Keratinocyte (primary cell): Measurements from ENCODE around the gene CYP11A1. TPM values are rescaled to one million over a fixed set of nuclear protein-coding genes. Genes with fewer than 3 reads are reported as not detected.

Experiments used
- DNase-seq: peaks from one replicate; pipeline ENCODE4 v3.0.0-alpha.2; 2011; ENCODE audit warnings: low read depth, missing footprints, low spot score
- FAIRE-seq: peaks from 2 replicates; lab custom pipeline; 2011; peaks lifted over from hg19 to GRCh38; lab: Jason Lieb, UNC
- H2AFZ ChIP-seq: 2 replicates; pipeline ENCODE4 v1.6.0; 2012; ENCODE audit warnings: low read length, control low read depth, inconsistent platforms; ENCODE audit not compliant: control insufficient read depth
- H3K27ac ChIP-seq: 2 replicates; pipeline ENCODE4 v1.5.1; 2011; ENCODE audit warnings: low read length; ENCODE audit not compliant: control insufficient read depth, insufficient read depth
- H3K27me3 ChIP-seq: 3 replicates; pipeline ENCODE4 v1.6.0; 2011; ENCODE audit warnings: low read length; ENCODE audit not compliant: control insufficient read depth, insufficient read depth; ENCODE audit errors: extremely low read depth
- H3K36me3 ChIP-seq, 2 experiments: 2 replicates in 1 of 2; 3 replicates in 1 of 2; pipeline ENCODE4 v1.5.1; 2011; ENCODE audit warnings: low read length in 2 of 2, mild to moderate bottlenecking in 1 of 2; ENCODE audit not compliant: control insufficient read depth in 2 of 2, insufficient read depth in 2 of 2; ENCODE audit errors: extremely low read depth in 1 of 2
- H3K4me1 ChIP-seq: 3 replicates; pipeline ENCODE4 v1.5.1; 2011; ENCODE audit warnings: low read length; ENCODE audit not compliant: control insufficient read depth, insufficient read depth; ENCODE audit errors: extremely low read depth
- H3K4me2 ChIP-seq: 3 replicates; pipeline ENCODE4 v1.6.0; 2011; ENCODE audit warnings: low read depth, low read length; ENCODE audit not compliant: control insufficient read depth, insufficient read depth; ENCODE audit errors: extremely low read depth
- H3K4me3 ChIP-seq, 3 experiments: fragments of 200-600 bp in 1 of 3; sonication (generic) in 1 of 3; 2 replicates in 2 of 3; 3 replicates in 1 of 3; pipeline ENCODE4 v1.5.1; 2011 to 2016; ENCODE audit warnings: low read length in 3 of 3, mild to moderate bottlenecking in 3 of 3, control low read depth in 2 of 3, inconsistent platforms in 1 of 3, low read depth in 1 of 3, mixed read lengths in 1 of 3, mixed run types in 1 of 3, moderate library complexity in 1 of 3; ENCODE audit not compliant: control insufficient read depth in 2 of 3, insufficient read depth in 2 of 3; ENCODE audit errors: extremely low read depth in 1 of 3
- H3K79me2 ChIP-seq: 2 replicates; pipeline ENCODE4 v1.6.0; 2012; ENCODE audit warnings: low read length; ENCODE audit not compliant: control insufficient read depth, insufficient read depth
- H3K9ac ChIP-seq: 3 replicates; pipeline ENCODE4 v1.6.0; 2011; ENCODE audit warnings: low read length; ENCODE audit not compliant: control insufficient read depth, insufficient read depth; ENCODE audit errors: extremely low read depth
- H3K9me1 ChIP-seq: 3 replicates; pipeline ENCODE4 v1.6.0; 2011; ENCODE audit warnings: low read length; ENCODE audit not compliant: control insufficient read depth, insufficient read depth; ENCODE audit errors: extremely low read depth
- H3K9me3 ChIP-seq: 2 replicates; pipeline ENCODE4 v1.5.1; 2012; ENCODE audit warnings: low read depth, low read length; ENCODE audit not compliant: control insufficient read depth
- H4K20me1 ChIP-seq: 3 replicates; pipeline ENCODE4 v1.6.0; 2011; ENCODE audit warnings: low read length; ENCODE audit not compliant: control insufficient read depth, insufficient read depth; ENCODE audit errors: extremely low read depth
- CTCF ChIP-seq, 3 experiments: IDR thresholded peaks in 1 of 3; conservative IDR thresholded peaks in 1 of 3; optimal IDR thresholded peaks in 1 of 3; 2 replicates in 2 of 3; 3 replicates in 1 of 3; pipeline versions ENCODE3 to v1.5.1; 2011; ENCODE audit warnings: low read length in 3 of 3, mild to moderate bottlenecking in 3 of 3, moderate library complexity in 2 of 3, control low read depth in 1 of 3, inconsistent platforms in 1 of 3; ENCODE audit not compliant: insufficient read depth in 2 of 3; ENCODE audit errors: extremely low read depth in 1 of 3
- EZH2 ChIP-seq: IDR thresholded peaks from one replicate; pipeline ENCODE4 v1.6.1; 2012; ENCODE audit warnings: inconsistent platforms, mild to moderate bottlenecking, low read length, moderate library complexity
- dilution Hi-C: fragments of 300-500 bp; cut with MboI; formaldehyde crosslinking; loops from one replicate; pipeline ENCODE4 v1.7.0; 2020; ENCODE audit warnings: low sequenced_read_pairs; ENCODE audit not compliant: extremely low pct_ligation_motif_present
- polyA plus RNA-seq, 5 experiments: library from polyadenylated mRNA; depleted of rRNA in 3 of 5; stranded (reverse) in 3 of 5; stranded (forward) in 1 of 5; unstranded in 1 of 5; fragments of >200 nt; gene quantifications; 1 replicate in 1 of 5; 2 replicates in 3 of 5; 3 replicates in 1 of 5; pipeline versions ENCODE4 v1.2.1 to v1.2.3, GENCODE V29; 2011 to 2012; ENCODE audit warnings: missing spikeins in 2 of 5, low read depth in 1 of 5, low replicate concordance in 1 of 5

CYP11A1 gene
- polyA plus RNA-seq, 1 donor (not counting 4 experiments of a cell fraction or from before 2014, with no cell fraction given), result not detected

- no peak overlapping the region for H3K27ac ChIP-seq
- DNase-seq, result no peak
- H3K4me3 ChIP-seq, result no peak overlapping the region
- H3K79me2 ChIP-seq, result no peaks in the 10 kb centered on the region
- FAIRE-seq, result no peak
- H3K4me1 ChIP-seq, result no peaks in the 10 kb centered on the region
- no peak overlapping the region for H3K9ac ChIP-seq
- H3K27me3 ChIP-seq, result no peaks in the 10 kb centered on the region
- no peaks in the 10 kb centered on the region for H4K20me1 ChIP-seq
- H3K36me3 ChIP-seq, result no peaks in the 10 kb centered on the region
- dilution Hi-C loops, result no loop called here
- H3K4me2 ChIP-seq, result no peak overlapping the region
- no peak overlapping the region for H2AFZ ChIP-seq
- no peaks in the 10 kb centered on the region for H3K9me1 ChIP-seq
- H3K9me3 ChIP-seq, result no peaks in the 10 kb centered on the region
- TF ChIP-seq CTCF (optimal IDR thresholded peaks at IDR 0.05 in 1 of 3, IDR thresholded peaks at IDR 0.05 in 1 of 3, conservative IDR thresholded peaks at IDR 0.05 in 1 of 3; ENCODE audit: extremely low read depth in 1 of 3, insufficient read depth in 2 of 3, low read length in 3 of 3) (no peak), EZH2 (no peak)
These were observed 47.7 kb downstream of the CYP11A1 start for GRCh38 chr15:74319596-74320351.

GRCh38 chr15:74319138-74319460 is 48.3 kb downstream of the CYP11A1 start:
- Histone ChIP-seq H3K27ac (no peak overlapping the region), H3K36me3 (no peaks in the 10 kb centered on the region), H3K9ac (no peak overlapping the region), H3K79me2 (no peaks in the 10 kb centered on the region), H3K4me3 (no peak overlapping the region), H3K9me1 (no peaks in the 10 kb centered on the region), H4K20me1 (no peaks in the 10 kb centered on the region), H3K4me1 (no peaks in the 10 kb centered on the region), H2AFZ (no peak overlapping the region), H3K4me2 (no peak overlapping the region), H3K9me3 (no peaks in the 10 kb centered on the region), H3K27me3 (no peaks in the 10 kb centered on the region)
- FAIRE-seq (no peak), DNase-seq (no peak)
- TF ChIP-seq CTCF (optimal IDR thresholded peaks at IDR 0.05 in 1 of 3, IDR thresholded peaks at IDR 0.05 in 1 of 3, conservative IDR thresholded peaks at IDR 0.05 in 1 of 3; ENCODE audit: extremely low read depth in 1 of 3, insufficient read depth in 2 of 3, low read length in 3 of 3), result no peak
- no peak for TF ChIP-seq EZH2
- dilution Hi-C loops, result no loop called here
